AG04449 (cell line): ENCODE measurements around the gene ARNT2.
A peak's percentile ranks its signal among the peaks of the same experiment; 100 is the strongest.

Experiments used
- CTCF ChIA-PET: fragments of 350-600 bp; formaldehyde crosslinking; extraction: SDS; loops from one replicate; lab custom pipeline; 2021; ENCODE audit warnings: antibody characterized with exemption; lab: Yijun Ruan, JAX
- POLR2A ChIA-PET: fragments of 400-600, 350-600 bp; formaldehyde crosslinking; extraction: SDS; loops from one replicate; lab custom pipeline; 2020; ENCODE audit warnings: antibody characterized with exemption, inconsistent platforms; lab: Yijun Ruan, JAX
- DNase-seq: peaks from one replicate; pipeline ENCODE4 v3.0.0-alpha.2; 2010; ENCODE audit warnings: low read depth, low spot score
- H3K4me3 ChIP-seq: 2 replicates; pipeline ENCODE4 v1.5.1; 2011; ENCODE audit warnings: low read depth, mild to moderate bottlenecking, control low read depth, low read length
- CTCF ChIP-seq: IDR thresholded peaks from one replicate; pipeline ENCODE4 v1.5.1; 2011; ENCODE audit warnings: mild to moderate bottlenecking, moderate library complexity, low read length, control low read depth, inconsistent platforms; ENCODE audit not compliant: insufficient read depth; ENCODE audit errors: missing control alignments

Gene ARNT2

GRCh38 chr15:80596521-80596976 lies 192.4 kb downstream of the ARNT2 start:
- no peak for TF ChIP-seq CTCF
- ChIA-PET CTCF (interaction anchor here (0.8 to 2.1 kb wide), 7 partner anchors 12 to 180 kb away, joined by 3 to 9 read pairs (median 3); no protein-coding TSS in a partner anchor), POLR2A (no interaction called here)
- H3K4me3 ChIP-seq, result no peak overlapping the region
- no peak for DNase-seq

GRCh38 chr15:80597076-80597475 lies 192.9 kb downstream of the ARNT2 start:
- H3K4me3 ChIP-seq, result no peak overlapping the region
- no peak for TF ChIP-seq CTCF
- POLR2A ChIA-PET, result no interaction called here
- DNase-seq, result no peak
- CTCF ChIA-PET, result interaction anchor here (0.8 to 2.1 kb wide), 6 partner anchors 16 to 182 kb away, joined by 3 to 9 read pairs (median 3); partner anchors contain the start of gene CEMIP

- POLR2A ChIA-PET, result interaction anchor here (0.6 kb wide), 1 partner anchor 347 kb away, joined by 3 read pairs; no protein-coding TSS in a partner anchor
- TF ChIP-seq CTCF, result no peak
- no peak overlapping the region for H3K4me3 ChIP-seq
- DNase-seq, result peak; percentile 36
- CTCF ChIA-PET, result no interaction called here
Observed at GRCh38 chr15:80599359-80599758, 195.2 kb downstream of the ARNT2 start.

- POLR2A ChIA-PET, result interaction anchor here (0.6 kb wide), 1 partner anchor 12 kb away, joined by 3 read pairs; no protein-coding TSS in a partner anchor
Observed at GRCh38 chr15:80600626-80601025, 196.4 kb downstream of the ARNT2 start.

GRCh38 chr15:80601256-80601655 lies 197.1 kb downstream of the ARNT2 start:
- no peak for DNase-seq
- TF ChIP-seq CTCF, result no peak
- H3K4me3 ChIP-seq, result no peak overlapping the region
- POLR2A ChIA-PET, result no interaction called here
- CTCF ChIA-PET, result interaction anchor here (1.4 to 5.4 kb wide), 2 partner anchors 18 to 176 kb away, joined by 3 to 20 read pairs; no protein-coding TSS in a partner anchor

More at GRCh38 chr15:80600626-80601025, 196.4 kb downstream of the ARNT2 start:
- no peak for DNase-seq
- CTCF ChIA-PET, result no interaction called here
- no peak overlapping the region for H3K4me3 ChIP-seq
- no peak for TF ChIP-seq CTCF

- TF ChIP-seq CTCF, result no peak
- POLR2A ChIA-PET, result no interaction called here
- CTCF ChIA-PET, result interaction anchor here (1.4 to 5.4 kb wide), 2 partner anchors 55 to 172 kb away, joined by 4 to 20 read pairs; no protein-coding TSS in a partner anchor
- H3K4me3 ChIP-seq, result no peak overlapping the region
- DNase-seq, result no peak
Observed at GRCh38 chr15:80604583-80605575, 200.7 kb downstream of the ARNT2 start.
